Progenitor cell of endocrine pancreas (in vitro differentiated cells): ENCODE data around the gene ZBTB2. TPM values are rescaled to one million over a fixed set of nuclear protein-coding genes. Genes with fewer than 3 reads are reported as not detected.

Experiments used
- DNase-seq: peaks from one replicate; pipeline ENCODE4 v3.0.0; 2021; ENCODE audit warnings: low spot score; ENCODE audit not compliant: unreplicated experiment
- H3K27ac Mint-ChIP-seq: 2 replicates; pipeline ENCODE4 v1.8.0; 2021; ENCODE audit warnings: mild to moderate bottlenecking, moderate library complexity, mixed read lengths
- H3K27me3 Mint-ChIP-seq: 2 replicates; pipeline ENCODE4 v1.8.0; 2021; ENCODE audit warnings: mixed read lengths
- H3K36me3 Mint-ChIP-seq: 2 replicates; pipeline ENCODE4 v1.8.0; 2022; ENCODE audit warnings: mixed read lengths; ENCODE audit not compliant: insufficient read depth
- H3K4me1 Mint-ChIP-seq: 2 replicates; pipeline ENCODE4 v1.8.0; 2021; ENCODE audit warnings: low read depth, mixed read lengths
- H3K4me3 Mint-ChIP-seq: 2 replicates; pipeline ENCODE4 v1.8.0; 2021; ENCODE audit warnings: low read depth, mild to moderate bottlenecking, moderate library complexity, mixed read lengths
- H3K9me3 Mint-ChIP-seq: 2 replicates; pipeline ENCODE4 v1.8.0; 2021; ENCODE audit warnings: low read depth, mixed read lengths
- long read RNA-seq: library from polyadenylated mRNA; unstranded; transcript quantifications from one replicate; pipeline ENCODE4 v2.0.0, GENCODE V29; 2020
- total RNA-seq: library from RNA; stranded (reverse); gene quantifications from 2 replicates; pipeline ENCODE4 v1.2.1, GENCODE V29; 2021
- TF ChIP-seq, protein P1 (sequence below): fragments of 200-600 bp; sonication (generic); IDR thresholded peaks from one replicate; pipeline ENCODE4 v1.5.0; 2021; ENCODE audit warnings: antibody characterized with exemption, mild to moderate bottlenecking; ENCODE audit not compliant: unreplicated experiment

The ZBTB2 gene, protein sequence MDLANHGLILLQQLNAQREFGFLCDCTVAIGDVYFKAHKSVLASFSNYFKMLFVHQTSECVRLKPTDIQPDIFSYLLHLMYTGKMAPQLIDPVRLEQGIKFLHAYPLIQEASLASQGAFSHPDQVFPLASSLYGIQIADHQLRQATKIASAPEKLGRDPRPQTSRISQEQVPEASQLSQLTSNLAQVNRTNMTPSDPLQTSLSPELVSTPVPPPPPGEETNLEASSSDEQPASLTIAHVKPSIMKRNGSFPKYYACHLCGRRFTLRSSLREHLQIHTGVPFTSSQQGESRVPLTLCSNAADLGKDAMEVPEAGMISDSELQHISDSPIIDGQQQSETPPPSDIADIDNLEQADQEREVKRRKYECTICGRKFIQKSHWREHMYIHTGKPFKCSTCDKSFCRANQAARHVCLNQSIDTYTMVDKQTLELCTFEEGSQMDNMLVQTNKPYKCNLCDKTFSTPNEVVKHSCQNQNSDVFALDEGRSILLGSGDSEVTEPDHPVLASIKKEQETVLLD
- 14.4 and 15.2 TPM in 2 replicates for total RNA-seq
- long read RNA-seq, transcript ZBTB2-201 (3 exons, 3,090 nt) = major isoform, 14 of 35 reads
- long read RNA-seq, partial matches to known transcripts = 0 of 35 reads
- long read RNA-seq, other reads (novel, unspliced or antisense) = 21 of 35 reads

DNA sequence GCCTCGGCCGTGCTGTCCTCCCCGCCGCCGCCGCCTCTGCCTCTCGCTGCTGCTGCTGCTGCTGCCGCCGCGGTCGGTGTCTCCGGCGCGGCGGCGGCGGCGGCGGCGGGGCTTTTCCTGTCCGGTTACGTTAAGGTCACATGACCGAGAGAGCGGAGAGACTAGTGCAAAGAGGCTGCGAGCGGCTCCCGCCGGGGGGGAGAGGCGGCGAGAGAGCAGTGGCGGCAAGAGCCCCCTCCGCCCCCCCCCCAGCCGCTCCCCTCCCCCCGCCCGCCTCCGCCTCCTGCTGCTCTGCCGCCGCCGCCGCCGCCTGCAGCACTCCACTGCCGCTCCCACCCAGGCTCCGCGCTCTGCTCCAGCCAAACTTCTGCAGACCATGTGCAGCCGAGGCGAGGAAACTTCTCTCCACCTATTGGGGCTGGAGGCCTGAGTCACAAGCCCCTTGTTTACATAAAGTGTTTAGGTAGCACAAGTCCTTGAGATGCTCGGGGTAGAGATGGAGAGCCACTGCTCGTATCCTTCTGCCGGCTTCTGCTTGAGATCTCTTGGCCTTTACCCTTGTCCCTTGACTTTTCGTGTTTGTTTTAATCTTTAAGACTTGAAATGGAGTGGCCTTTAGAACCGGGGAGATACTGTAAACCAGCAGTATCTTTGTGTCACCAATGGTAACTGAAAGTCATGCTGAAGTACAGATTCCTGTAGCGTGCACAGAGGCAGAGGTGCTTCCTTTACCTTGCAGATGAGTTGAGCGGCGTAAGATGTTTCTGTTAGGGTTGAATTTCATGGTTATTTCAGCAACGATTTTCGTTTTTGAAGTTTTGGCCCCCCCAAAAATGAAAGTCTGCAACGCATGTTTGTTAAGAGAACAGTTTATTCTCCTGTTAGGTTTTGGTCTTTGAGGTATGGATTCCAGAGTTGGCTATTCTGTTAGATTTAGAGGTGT lies at the start of gene ZBTB2:
ZBTB2 (minus strand) TSS at position 89 of the 943 bp plus-strand sequence. CDS start 17,922 bp downstream, outside the sequence.
- Mint-ChIP-seq H3K4me3 (peak within 1 kb of the TSS; percentile 82), H3K4me1 (peaks cover 32% of the 10 kb centered on the region), H3K27ac (peak within 1 kb of the TSS; percentile 92), H3K36me3 (peaks cover 2% of the 10 kb centered on the region), H3K9me3 (no peaks in the 10 kb centered on the region), H3K27me3 (no peaks in the 10 kb centered on the region)
- DNase-seq = peak; percentile 59
- TF ChIP-seq, protein P1, sequence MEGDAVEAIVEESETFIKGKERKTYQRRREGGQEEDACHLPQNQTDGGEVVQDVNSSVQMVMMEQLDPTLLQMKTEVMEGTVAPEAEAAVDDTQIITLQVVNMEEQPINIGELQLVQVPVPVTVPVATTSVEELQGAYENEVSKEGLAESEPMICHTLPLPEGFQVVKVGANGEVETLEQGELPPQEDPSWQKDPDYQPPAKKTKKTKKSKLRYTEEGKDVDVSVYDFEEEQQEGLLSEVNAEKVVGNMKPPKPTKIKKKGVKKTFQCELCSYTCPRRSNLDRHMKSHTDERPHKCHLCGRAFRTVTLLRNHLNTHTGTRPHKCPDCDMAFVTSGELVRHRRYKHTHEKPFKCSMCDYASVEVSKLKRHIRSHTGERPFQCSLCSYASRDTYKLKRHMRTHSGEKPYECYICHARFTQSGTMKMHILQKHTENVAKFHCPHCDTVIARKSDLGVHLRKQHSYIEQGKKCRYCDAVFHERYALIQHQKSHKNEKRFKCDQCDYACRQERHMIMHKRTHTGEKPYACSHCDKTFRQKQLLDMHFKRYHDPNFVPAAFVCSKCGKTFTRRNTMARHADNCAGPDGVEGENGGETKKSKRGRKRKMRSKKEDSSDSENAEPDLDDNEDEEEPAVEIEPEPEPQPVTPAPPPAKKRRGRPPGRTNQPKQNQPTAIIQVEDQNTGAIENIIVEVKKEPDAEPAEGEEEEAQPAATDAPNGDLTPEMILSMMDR = no peak

GRCh38 chr6:151440930-151441329 lies 49.6 kb upstream of the ZBTB2 start:
- no peak overlapping the region for H3K4me3 Mint-ChIP-seq
- TF ChIP-seq, protein P1 = peak; percentile 38
- H3K27me3 Mint-ChIP-seq = no peaks in the 10 kb centered on the region
- H3K36me3 Mint-ChIP-seq = peaks cover 16% of the 10 kb centered on the region
- peak overlapping the region; percentile 51 for H3K27ac Mint-ChIP-seq
- H3K9me3 Mint-ChIP-seq = no peaks in the 10 kb centered on the region
- H3K4me1 Mint-ChIP-seq = peaks cover 22% of the 10 kb centered on the region
- DNase-seq = no peak

DNA sequence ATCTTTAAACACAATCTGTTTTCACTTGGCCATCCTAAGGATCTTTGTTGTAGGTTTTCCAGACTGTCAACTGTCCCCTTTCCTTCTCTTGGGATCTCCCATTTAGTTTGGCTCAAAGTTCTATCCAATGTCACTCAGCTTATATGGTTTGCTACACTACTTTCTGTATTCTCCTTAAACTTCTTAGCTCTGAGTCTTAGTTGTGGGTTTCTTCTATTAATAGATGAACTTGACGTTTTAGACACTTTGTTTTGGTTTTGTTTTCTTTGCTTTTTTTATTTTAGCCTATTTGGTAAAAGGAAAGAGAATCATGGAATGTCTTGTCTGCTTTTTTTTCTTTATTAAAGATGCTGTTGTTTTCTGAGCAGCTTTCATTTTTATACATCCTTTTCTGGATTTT lies 49.1 kb upstream of the ZBTB2 start:
- Mint-ChIP-seq H3K27ac (peak overlapping the region; percentile 51), H3K4me1 (peaks cover 22% of the 10 kb centered on the region)
- DNase-seq = no peak

GRCh38 chr6:151437401-151437800 lies 46.0 kb upstream of the ZBTB2 start:
- no peaks in the 10 kb centered on the region for H3K27me3 Mint-ChIP-seq
- peaks cover 17% of the 10 kb centered on the region for H3K4me1 Mint-ChIP-seq
- H3K27ac Mint-ChIP-seq = peak overlapping the region; percentile 38
- TF ChIP-seq, protein P1 = no peak
- H3K9me3 Mint-ChIP-seq = no peaks in the 10 kb centered on the region
- peaks cover 13% of the 10 kb centered on the region for H3K36me3 Mint-ChIP-seq
- no peak for DNase-seq
- H3K4me3 Mint-ChIP-seq = no peak overlapping the region

More for the DNA sequence above, 49.1 kb upstream of the ZBTB2 start:
- no peak overlapping the region for H3K4me3 Mint-ChIP-seq
- TF ChIP-seq, protein P1 = no peak
- peaks cover 17% of the 10 kb centered on the region for H3K36me3 Mint-ChIP-seq
- no peaks in the 10 kb centered on the region for H3K9me3 Mint-ChIP-seq
- H3K27me3 Mint-ChIP-seq = no peaks in the 10 kb centered on the region

- H3K4me3 Mint-ChIP-seq = no peak overlapping the region
- peaks cover 11% of the 10 kb centered on the region for H3K4me1 Mint-ChIP-seq
- no peaks in the 10 kb centered on the region for H3K9me3 Mint-ChIP-seq
- no peak overlapping the region for H3K27ac Mint-ChIP-seq
- DNase-seq = no peak
- TF ChIP-seq, protein P1 = no peak
- H3K27me3 Mint-ChIP-seq = no peaks in the 10 kb centered on the region
- peaks cover 11% of the 10 kb centered on the region for H3K36me3 Mint-ChIP-seq
Observed at GRCh38 chr6:151436802-151437201, 45.4 kb upstream of the ZBTB2 start.
